ENCODE results near the gene MAN1A1.

The MAN1A1 gene

GRCh38 chr6:119264854-119265397 is 84.6 kb downstream of the MAN1A1 start:
- no peak for DNase-seq

- no peak for DNase-seq
Measured at GRCh38 chr6:119262612-119263011, 86.9 kb downstream of the MAN1A1 start.

GRCh38 chr6:119261944-119262284 is 87.6 kb downstream of the MAN1A1 start:
- no peak for DNase-seq

DNA sequence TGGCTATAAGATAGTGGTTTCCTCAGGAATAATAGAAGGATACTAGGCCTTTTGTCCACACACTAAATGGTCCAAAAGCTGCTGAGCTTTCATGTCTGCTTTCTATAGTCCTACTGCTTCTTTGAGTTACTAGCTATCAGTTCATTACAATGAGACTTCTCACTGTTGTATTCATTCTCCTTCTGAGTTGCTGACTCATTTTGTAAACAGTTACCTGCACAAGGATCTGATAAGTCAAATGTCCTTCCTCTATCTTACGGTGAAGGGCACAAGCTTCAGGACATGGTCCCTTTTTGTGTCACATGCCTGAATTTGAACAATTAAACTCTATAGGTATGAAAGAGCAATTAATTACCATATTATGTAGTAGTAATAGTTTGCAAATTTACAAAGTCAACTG is 90.5 kb downstream of the MAN1A1 start:
- no peak for DNase-seq

GRCh38 chr6:119257726-119258125 is 91.8 kb downstream of the MAN1A1 start:
- DNase-seq: no peak

DNA sequence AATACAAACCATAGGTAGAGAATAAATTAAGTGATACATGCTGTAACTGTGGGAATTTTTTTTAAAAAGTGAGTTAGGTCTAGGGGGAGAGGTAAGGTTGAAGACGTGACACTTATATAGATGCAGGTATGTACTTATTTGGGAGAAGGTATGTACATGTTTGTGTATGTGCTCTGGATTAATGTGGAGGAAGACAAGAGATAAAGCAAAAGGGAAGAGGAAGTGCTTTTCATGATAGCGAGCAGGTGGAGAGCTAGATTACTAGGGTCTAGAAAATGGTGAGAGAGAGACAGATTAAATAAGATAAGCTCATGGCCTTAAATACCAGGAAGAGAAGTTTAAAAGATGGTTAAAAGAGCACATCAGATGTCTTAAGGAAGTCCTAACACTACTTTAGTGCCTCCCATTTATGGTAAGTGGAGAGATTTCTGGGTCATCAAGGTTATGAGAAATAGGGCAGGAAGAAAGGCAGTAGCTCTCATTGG is 92.5 kb downstream of the MAN1A1 start:
- no peak for DNase-seq

DNA sequence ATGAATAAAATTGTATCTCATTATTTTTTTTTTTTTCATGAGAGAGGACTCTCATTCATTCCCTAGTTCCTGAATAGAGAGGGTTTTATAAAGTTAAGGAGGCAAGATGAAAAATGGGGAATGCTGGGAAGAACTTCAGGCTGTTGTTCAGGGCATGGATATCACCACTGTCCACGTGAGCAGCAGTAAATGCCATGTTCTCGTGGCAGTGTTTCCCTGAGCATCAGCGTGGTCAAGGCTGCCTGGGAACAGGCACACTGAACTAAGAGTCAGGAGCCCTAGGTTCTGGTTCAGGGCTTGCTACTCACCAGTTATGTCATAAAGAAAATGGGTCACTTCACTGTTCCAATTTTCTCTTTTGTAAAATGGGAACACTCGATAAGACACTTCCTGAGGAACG is 93.2 kb downstream of the MAN1A1 start:
- DNase-seq: no peak

GRCh38 chr6:119255492-119255891 is 94.1 kb downstream of the MAN1A1 start:
- no peak for DNase-seq

GRCh38 chr6:119250036-119250435 is 99.5 kb downstream of the MAN1A1 start:
- no peak for DNase-seq

GRCh38 chr6:119249319-119249718 is 100.2 kb downstream of the MAN1A1 start:
- no peak for DNase-seq

DNA sequence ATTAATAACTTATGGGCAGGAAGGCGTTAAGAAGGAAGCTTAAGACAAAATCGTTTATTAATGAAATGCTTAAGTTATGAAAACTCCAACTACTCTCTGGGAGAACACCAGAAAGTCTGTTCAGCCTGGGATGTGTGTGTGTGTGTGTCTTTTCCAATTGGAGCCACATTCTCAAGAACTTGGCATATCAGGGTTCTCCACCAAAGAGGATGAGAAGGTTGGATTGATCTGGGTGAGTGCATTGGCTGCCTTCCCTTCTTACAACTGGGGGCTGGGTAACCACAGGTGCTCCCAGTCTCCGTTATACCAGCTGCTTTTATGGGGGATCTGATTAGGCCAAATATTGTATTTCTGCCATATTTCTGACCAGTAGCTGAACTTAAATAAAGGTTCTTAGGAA is 102.1 kb downstream of the MAN1A1 start:
- no peak for DNase-seq

DNA sequence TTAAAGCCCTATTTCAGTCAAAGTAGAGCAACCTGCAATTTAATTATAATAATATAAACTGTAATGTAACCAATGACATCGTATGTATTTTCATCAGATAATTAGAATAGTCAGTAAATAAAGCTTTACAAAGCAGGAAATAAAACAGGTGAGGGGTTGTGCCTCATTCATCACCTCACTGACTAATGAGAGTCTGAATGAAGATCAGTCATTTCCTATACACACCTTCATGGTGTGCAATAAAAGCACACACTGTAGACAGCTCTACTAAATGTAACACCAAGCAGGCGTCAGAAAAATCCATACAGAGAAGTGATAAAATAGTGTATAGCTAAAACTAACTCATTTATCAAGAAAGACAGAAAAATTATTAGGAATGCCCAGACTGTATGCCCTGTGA is 105.9 kb downstream of the MAN1A1 start:
- no peak for DNase-seq

- no peak for DNase-seq
Measured at GRCh38 chr6:119243037-119243436, 106.5 kb downstream of the MAN1A1 start.

DNA sequence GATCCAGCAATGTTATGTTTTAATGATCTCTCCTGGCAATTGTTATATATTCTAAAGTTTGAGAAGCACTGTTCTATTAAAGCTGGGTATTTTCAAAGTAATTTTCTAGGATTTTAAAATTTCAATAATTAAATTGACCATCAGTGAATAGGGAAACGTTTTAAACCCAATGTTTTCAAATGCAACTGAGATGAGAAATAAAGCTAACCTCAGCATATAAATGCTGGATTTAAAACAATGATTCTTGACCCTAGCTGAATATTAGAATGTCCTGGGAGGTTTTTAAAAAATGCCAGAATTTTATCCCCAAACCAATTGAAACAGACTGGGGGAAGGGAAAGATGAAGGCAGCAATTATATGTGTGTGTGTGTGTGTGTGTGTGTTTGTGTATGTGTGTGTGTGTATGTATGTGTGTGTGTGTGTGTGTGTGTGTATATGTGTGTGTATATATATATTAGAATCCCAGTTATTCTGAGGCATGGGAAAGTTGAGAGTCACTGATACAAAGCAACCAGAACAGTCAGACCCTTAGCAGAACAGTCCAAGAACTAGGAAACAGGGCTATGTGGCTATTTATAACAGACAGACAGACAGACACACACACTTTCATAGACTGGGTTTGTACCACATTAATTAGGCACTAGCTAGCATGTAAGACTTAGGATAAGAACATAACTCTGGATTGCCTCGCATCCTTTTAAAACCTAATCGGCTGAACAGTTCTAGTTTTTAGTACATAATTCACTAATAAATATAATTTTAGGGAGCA is 107.8 kb downstream of the MAN1A1 start:
- DNase-seq: no peak

- DNase-seq: no peak
Measured at GRCh38 chr6:119241111-119241465, 108.5 kb downstream of the MAN1A1 start.

GRCh38 chr6:119240257-119241110 is 109.1 kb downstream of the MAN1A1 start:
- no peak for DNase-seq

- no peak for DNase-seq
Measured at GRCh38 chr6:119237177-119237715, 112.3 kb downstream of the MAN1A1 start.

GRCh38 chr6:119234941-119235340 is 114.6 kb downstream of the MAN1A1 start:
- no peak for DNase-seq

DNA sequence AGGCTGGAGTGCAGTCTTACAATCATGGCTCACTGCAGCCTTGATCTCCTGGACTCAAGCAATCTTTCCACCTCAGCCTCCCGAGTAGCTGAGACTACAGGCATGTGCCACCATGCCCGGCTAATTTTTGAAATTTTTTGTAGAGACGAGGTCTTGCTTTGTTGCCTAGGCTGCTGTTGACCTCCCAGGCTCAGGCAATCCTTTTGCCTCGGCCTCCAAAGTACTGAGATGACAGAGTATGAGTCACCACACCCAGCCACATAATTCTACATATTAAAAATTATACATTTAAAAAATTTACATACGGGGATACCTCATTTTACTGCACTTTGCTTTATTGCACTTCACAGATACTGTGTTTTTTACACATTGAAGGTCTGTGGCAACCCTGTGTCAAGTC is 115.1 kb downstream of the MAN1A1 start:
- no peak for DNase-seq

DNA sequence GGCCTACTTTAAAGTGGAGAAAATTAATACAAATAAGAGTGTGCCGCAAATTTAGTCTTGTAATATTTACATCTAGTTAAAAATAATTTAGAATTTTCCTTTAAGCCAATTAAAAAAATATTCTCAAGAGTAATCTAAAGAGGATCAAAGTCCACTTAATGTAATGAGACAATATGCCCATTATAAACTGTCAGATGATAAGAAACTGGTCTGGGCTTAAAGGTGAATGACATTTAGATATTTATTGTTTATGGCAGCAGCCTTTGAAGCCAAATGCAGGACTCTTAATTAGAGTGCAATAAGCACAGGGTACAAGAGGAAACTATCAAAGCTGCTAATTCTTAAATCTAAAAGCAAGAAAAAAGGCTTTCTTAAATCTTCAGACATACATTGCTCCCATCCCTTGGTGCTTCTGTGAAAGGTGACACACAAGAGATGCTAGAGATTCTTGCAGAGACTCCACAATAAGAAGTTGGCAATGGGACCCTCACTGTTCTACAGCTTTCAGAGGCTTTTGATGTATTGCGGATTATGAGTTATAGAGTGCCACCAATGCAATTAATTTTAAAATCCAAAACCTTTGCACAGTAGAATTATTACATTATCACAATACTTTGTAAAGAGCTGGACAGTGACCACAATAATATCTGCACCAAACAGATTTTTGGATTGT is 116.1 kb downstream of the MAN1A1 start:
- DNase-seq: no peak

GRCh38 chr6:119231394-119231793 is 118.2 kb downstream of the MAN1A1 start:
- DNase-seq: no peak

GRCh38 chr6:119230160-119230559 is 119.4 kb downstream of the MAN1A1 start:
- DNase-seq: no peak

- no peak for DNase-seq
Measured at GRCh38 chr6:119227377-119227776, 122.2 kb downstream of the MAN1A1 start.
